Measurements from ENCODE around the gene ACP3.
"Not testable (repeated sequence)": the region's sequence is repeated elsewhere in the genome, so short reads cannot be mapped to it uniquely, and the experiment has no call there.

ACP3 gene

GRCh38 chr3:132317229-132317948 lies at the start of gene ACP3:
Gene ACP3 (plus strand): TSS chr3:132317407. CDS start chr3:132317457, 50 bp downstream.
- DNase-seq, result peak; percentile 62

GRCh38 chr3:132268956-132269355 lies 48.3 kb upstream of the ACP3 start:
- DNase-seq, result peak; percentile 21

- DNase-seq, result peak; percentile 3
Measured at GRCh38 chr3:132273036-132273435, 44.2 kb upstream of the ACP3 start.

GRCh38 chr3:132276228-132276906 lies 40.8 kb upstream of the ACP3 start:
- no peak for DNase-seq

GRCh38 chr3:132279030-132279429 lies 38.2 kb upstream of the ACP3 start:
- no peak for DNase-seq

GRCh38 chr3:132283440-132283839 lies 33.8 kb upstream of the ACP3 start:
- peak; percentile 29 for DNase-seq

GRCh38 chr3:132283916-132284405 lies 33.2 kb upstream of the ACP3 start:
- no peak for DNase-seq

- no peak for DNase-seq
Measured at GRCh38 chr3:132284781-132285619, 32.2 kb upstream of the ACP3 start.

- DNase-seq, result no peak
Measured at GRCh38 chr3:132285620-132285945, 31.6 kb upstream of the ACP3 start.

GRCh38 chr3:132286035-132286434 lies 31.2 kb upstream of the ACP3 start:
- no peak for DNase-seq

- no peak for DNase-seq
Measured at GRCh38 chr3:132288357-132288756, 28.9 kb upstream of the ACP3 start.

GRCh38 chr3:132289316-132289715 lies 27.9 kb upstream of the ACP3 start:
- no peak for DNase-seq

- DNase-seq, result no peak
Measured at GRCh38 chr3:132290833-132291232, 26.4 kb upstream of the ACP3 start.

GRCh38 chr3:132292042-132292441 lies 25.2 kb upstream of the ACP3 start:
- DNase-seq, result no peak

- no peak for DNase-seq
Measured at GRCh38 chr3:132293251-132293650, 24.0 kb upstream of the ACP3 start.

GRCh38 chr3:132294906-132295305 lies 22.3 kb upstream of the ACP3 start:
- DNase-seq, result no peak

- DNase-seq, result not testable (repeated sequence)
Measured at GRCh38 chr3:132303336-132304201, 13.6 kb upstream of the ACP3 start.

- DNase-seq, result not testable (repeated sequence)
Measured at GRCh38 chr3:132304351-132304750, 12.9 kb upstream of the ACP3 start.

GRCh38 chr3:132310057-132310456 lies 7.2 kb upstream of the ACP3 start:
- not testable (repeated sequence) for DNase-seq

- no peak for DNase-seq
Measured at GRCh38 chr3:132311316-132311715, 5.9 kb upstream of the ACP3 start.

GRCh38 chr3:132311841-132312240 lies 5.4 kb upstream of the ACP3 start:
- DNase-seq, result no peak

- DNase-seq, result no peak
Measured at GRCh38 chr3:132315851-132316250, 1.4 kb upstream of the ACP3 start.

GRCh38 chr3:132318451-132318850 lies 1.2 kb downstream of the ACP3 start:
- DNase-seq, result peak; percentile 36
